GM21576 (cell line): ENCODE results near the gene IKZF2.

Experiments
- ATAC-seq: cut with Tn5 transposase; IDR thresholded peaks from one replicate; pipeline ENCODE4 v1.9.1; 2021; ENCODE audit warnings: mild to moderate bottlenecking, moderate library complexity; ENCODE audit not compliant: unreplicated experiment

IKZF2 gene

DNA sequence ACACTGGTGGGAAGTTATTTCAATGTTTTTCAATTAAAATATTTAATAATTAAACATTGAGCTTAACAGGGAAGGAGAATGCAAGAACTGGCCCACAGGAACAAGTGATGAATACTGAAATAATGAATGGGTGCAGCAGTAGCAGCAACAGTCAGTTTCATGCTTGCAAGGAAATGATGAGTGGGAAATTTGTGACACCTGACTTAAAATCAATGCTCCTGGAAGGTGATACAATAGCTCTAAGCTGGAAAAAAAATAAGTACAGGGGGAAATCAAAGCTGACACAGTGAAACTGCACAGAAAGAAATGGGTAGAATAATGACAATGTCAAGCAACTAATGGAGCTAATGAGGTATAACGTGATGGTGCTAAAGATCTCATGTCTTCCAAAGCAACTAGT is 184.5 kb downstream of the IKZF2 start:
- no peak for ATAC-seq

- no peak for ATAC-seq
These were observed 188.7 kb downstream of the IKZF2 start for GRCh38 chr2:212962691-212963090.

GRCh38 chr2:212961255-212961654 is 190.2 kb downstream of the IKZF2 start:
- no peak for ATAC-seq

DNA sequence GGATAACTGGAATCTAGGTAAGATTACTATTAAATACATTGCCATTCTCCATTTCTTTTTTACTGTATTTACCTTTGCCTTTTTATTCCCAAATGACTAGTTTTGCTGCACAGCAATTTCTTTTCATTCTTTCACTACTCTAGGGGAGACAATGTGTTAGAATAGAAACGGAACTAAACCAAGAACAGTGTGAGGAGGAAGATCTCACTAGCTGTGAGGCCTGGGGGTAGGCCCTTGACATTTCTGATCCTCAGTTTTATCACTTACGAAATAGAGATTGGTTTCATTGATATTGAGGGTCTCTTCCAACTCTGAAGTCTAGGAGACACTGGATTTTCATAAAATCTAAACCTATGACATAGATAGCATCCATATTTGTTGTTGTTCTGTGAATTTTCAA is 191.1 kb downstream of the IKZF2 start:
- ATAC-seq = no peak

DNA sequence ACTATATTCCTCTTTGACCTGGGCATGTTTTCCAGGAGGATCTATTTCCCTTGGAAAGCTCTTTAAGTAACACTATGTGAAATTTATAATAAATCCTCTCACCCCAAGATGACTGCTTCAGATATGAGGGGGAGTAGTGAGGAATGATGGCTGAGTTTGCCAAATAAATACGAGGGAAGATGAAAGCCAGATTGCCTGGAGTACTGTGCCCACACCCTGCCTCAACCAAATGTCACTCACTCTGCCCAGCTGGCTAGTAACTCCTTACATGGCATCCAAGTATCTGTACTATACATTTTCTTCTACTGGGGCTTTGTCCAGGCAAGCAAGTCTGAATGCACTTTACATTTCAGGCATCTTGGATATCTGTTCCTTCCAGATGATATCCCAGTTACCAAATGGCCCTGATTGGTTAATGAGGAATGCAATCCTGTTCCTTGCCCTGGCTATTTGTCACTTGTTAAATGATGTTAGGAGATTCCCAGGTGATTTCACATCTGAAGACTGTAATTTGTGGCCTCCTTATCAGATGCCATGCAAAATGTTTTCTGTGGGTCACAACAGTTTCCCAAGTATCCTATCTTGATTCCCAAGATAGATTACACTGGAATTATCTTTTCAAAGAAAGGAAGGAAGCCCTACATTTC is 191.8 kb downstream of the IKZF2 start:
- ATAC-seq = no peak

GRCh38 chr2:212958757-212959295 is 192.6 kb downstream of the IKZF2 start:
- no peak for ATAC-seq

- no peak for ATAC-seq
These were observed 193.3 kb downstream of the IKZF2 start for GRCh38 chr2:212958133-212958532.

GRCh38 chr2:212957624-212958023 is 193.8 kb downstream of the IKZF2 start:
- no peak for ATAC-seq

DNA sequence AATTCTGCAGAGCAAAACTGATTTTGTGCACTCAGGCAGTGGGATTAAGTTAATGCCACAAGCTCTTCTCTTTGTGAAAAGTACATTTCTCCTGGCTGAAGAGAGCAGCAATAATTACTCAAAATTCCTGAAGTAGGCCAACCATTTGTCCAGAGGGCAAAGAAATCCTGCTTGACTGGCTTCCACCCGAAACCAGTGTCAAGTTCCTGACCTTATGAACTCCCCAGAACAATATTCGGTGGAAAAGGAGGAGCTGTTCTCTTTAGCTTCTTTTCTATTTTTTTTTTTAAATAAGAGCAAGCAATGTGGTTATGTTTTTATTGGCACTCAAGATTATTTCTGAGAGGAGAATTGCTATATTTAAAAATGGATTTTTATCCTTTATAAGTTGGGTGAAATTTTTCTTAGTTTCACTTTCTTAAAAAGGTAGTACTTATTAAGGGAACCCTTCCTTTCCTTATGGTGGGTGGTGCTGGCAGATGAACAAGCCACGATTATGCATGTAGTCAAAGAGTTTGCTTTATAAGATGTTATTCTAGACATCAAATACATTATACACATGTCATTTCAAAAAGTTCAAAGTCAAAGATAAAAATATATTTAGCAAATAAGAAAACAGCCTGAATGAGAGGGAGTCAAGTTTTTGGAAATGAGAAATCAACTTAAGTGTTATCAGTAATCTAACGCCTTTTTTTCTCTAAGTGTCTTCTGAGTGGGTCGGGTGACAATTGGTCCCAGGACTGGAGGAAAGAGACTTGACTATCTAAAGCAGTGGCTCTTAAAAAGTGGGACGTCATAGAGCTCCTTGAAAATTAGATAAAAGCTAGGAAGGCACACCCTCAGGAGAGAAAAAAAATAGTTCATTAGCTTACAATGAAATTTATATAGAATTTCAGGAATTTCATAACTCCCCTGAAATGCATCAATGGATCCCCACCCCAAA is 194.5 kb downstream of the IKZF2 start:
- no peak for ATAC-seq

GRCh38 chr2:212953170-212953920 is 198.1 kb downstream of the IKZF2 start:
- ATAC-seq = peak; percentile 84

DNA sequence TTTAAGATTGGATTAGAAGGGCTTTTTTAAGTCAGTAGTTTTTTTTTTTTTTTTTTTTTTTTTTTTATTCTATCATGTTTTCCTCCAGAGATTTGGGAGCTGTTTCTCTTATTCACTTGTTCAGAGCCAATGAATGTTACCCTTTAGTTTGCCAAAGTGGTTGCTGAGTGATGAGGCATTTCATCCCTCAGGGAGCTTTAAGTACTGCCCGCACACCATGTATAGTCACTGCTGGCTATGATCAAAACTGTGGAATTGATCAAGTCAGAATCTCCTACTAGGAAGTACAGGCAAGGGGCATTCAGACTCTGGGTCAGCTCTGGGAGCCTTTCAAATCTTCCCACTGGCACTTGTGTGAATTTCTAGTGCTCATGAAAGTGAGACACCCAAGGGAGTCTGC is 201.6 kb downstream of the IKZF2 start:
- no peak for ATAC-seq
